ENCODE results near the gene NRP1. TPM values are rescaled to one million over a fixed set of nuclear protein-coding genes. Genes with fewer than 3 reads are reported as not detected.

NRP1 gene
- total RNA-seq, 1 experiment from 2014 or later: 3.0 TPM

DNA sequence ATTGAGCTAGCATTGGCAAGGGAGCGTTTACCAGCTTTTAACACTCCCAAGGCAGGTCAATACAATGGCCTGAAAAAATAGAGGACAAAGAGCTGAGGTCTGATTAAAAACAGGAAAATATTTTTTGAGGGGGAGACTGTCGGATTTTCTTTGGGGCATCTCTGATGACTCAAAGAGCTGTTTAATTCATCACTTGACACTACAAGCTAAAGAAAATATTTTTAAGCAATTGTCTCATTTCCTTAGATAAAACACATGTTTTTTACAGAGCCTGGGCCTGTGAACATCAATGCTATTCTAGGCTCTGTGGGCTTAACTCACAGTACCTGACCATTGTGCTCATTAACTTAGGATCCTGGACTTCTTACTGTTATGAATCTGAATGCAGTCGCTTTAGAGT lies 100.8 kb downstream of the NRP1 start (continued):
- TF ChIP-seq ZNF219 (CRISPR knock-in tag; IDR thresholded peaks at IDR 0.05; ENCODE audit: borderline replicate concordance) (no peak), NFE2L1 (CRISPR knock-in tag; IDR thresholded peaks at IDR 0.05) (no peak), TEAD1 (CRISPR knock-in tag; IDR thresholded peaks at IDR 0.05) (no peak), CTCF (IDR thresholded peaks at IDR 0.05) (no peak), ZBTB21 (CRISPR knock-in tag; IDR thresholded peaks at IDR 0.05; ENCODE audit: borderline replicate concordance) (no peak), EMX1 (CRISPR knock-in tag; IDR thresholded peaks at IDR 0.05) (no peak)

GRCh38 chr10:33233221-33233620 lies 101.2 kb downstream of the NRP1 start:
- Mint-ChIP-seq H3K36me3 (no peaks in the 10 kb centered on the region), H3K4me1 (peaks cover 28% of the 10 kb centered on the region), H3K9me3 (no peaks in the 10 kb centered on the region), H3K27me3 (ENCODE audit: low read depth) (no peaks in the 10 kb centered on the region), H3K4me3 (no peak overlapping the region), H3K27ac (no peak overlapping the region)
- POLR2A ChIA-PET: interaction anchor here (0.7 to 1.1 kb wide), 2 partner anchors 8 to 27 kb away, joined by 3 to 8 read pairs; no protein-coding TSS in a partner anchor
- CTCF ChIA-PET: no interaction called here
- ATAC-seq: no peak
- no peak for TF ChIP-seq GTF2I (CRISPR knock-in tag; conservative IDR thresholded peaks at IDR 0.05)
- TF ChIP-seq ZNF121 (CRISPR knock-in tag; IDR thresholded peaks at IDR 0.05): no peak
- TF ChIP-seq IRF2 (CRISPR knock-in tag; IDR thresholded peaks at IDR 0.05; ENCODE audit: borderline replicate concordance, low read depth): no peak
- no peak for TF ChIP-seq ZNF671 (CRISPR knock-in tag; IDR thresholded peaks at IDR 0.05)
- no peak for TF ChIP-seq STAT6 (CRISPR knock-in tag; conservative IDR thresholded peaks at IDR 0.05; ENCODE audit: low read depth)
- no peak for DNase-seq (ENCODE audit: low spot score)

DNA sequence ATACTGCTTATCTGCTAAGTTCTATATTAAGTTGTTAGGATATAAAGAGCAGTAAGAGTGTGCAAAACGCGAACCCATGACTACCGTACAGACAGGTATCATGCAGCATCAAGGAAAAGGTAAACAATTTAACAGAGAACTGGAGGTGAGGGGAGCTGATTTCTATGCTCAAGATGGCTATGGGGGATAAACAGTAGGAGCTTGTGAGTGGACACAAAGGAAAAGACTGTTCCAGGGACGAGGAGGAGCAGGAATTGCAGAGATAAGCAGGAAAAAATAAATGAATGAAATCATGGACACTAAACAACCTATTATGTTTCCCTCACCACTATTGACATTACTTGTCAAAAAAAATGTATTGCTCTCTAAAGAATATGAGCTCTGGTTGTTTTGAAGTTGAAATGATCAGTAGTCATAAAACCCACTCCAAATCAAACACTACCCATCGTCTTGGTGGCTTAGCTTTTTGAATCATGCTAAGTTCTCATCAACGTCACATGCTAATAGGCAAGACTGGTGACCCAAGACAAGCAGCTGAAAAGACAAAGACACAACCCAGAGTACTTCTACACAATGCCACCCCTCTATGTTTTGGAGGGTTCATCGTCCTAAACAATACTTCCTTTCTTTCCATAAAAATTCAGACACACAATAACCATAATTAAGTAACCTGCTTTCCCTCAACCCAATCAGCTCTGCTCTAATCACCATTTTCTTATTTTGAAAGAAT lies 102.7 kb downstream of the NRP1 start:
- DNase-seq (ENCODE audit: low spot score) (no peak), ATAC-seq (no peak)
- Mint-ChIP-seq H3K4me3 (no peak overlapping the region), H3K27me3 (ENCODE audit: low read depth) (no peaks in the 10 kb centered on the region), H3K9me3 (no peaks in the 10 kb centered on the region), H3K27ac (no peak overlapping the region), H3K4me1 (peaks cover 28% of the 10 kb centered on the region), H3K36me3 (no peaks in the 10 kb centered on the region)
- ChIA-PET POLR2A (no interaction called here), CTCF (no interaction called here)
- TF ChIP-seq OVOL2 (CRISPR knock-in tag; IDR thresholded peaks at IDR 0.05; ENCODE audit: borderline replicate concordance): no peak
- no peak for TF ChIP-seq AFF4 (CRISPR knock-in tag; IDR thresholded peaks at IDR 0.05; ENCODE audit: borderline replicate concordance)
- TF ChIP-seq SMAD4 (CRISPR knock-in tag; IDR thresholded peaks at IDR 0.05): no peak
- no peak for TF ChIP-seq ZNF281 (CRISPR knock-in tag; IDR thresholded peaks at IDR 0.05)
- TF ChIP-seq ARID4B (CRISPR knock-in tag; IDR thresholded peaks at IDR 0.05; ENCODE audit: borderline replicate concordance): no peak

All from WTC11 (cell line).